ENCODE results near the gene BCL11A.

Gene BCL11A

DNA sequence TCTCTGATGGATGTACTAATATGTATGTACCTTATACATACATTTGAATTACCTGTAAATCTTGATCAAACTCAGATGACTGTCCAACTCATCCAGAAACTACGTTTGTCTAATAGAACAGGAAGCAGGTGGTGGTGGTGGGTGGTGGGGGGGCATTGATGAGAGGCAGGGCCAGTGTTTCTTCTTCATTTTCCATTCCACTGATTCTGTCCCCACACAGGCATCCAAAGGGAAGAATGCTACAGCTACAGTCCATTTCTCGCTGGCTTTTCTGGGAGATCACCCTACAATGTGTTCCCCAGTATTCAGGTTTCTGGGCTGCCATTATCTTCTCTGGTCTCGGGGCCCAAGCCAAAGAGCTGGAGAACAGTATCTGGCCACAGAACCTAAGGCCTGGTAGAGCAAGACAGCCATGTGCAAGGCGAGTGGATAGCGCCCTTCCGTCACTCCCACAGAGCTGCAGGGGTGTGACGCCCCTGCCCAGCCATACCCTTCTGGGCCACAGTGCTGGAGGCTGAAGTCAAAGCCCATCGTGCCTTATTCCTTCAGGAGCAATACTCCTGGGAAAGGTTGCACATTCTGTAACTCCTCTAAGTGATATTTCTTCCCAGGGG, 54.5 kb downstream of the BCL11A start:
- H2AK5ac ChIP-seq (ENCODE audit: low read depth, low read length) = no peak overlapping the region
- H2BK15ac ChIP-seq (ENCODE audit: low read length) = no peak overlapping the region
- WGBS, 2 donors (ENCODE audit: extremely low coverage in 2 of 2, insufficient read length in 2 of 2, insufficient replicate concordance in 1 of 2) = no CpG with 5 or more reads among the region's 8 CpGs
- no peak overlapping the region for H3K18ac ChIP-seq (ENCODE audit: low read length)
- no peak overlapping the region for H2BK12ac ChIP-seq (ENCODE audit: low read length)
- H4K8ac ChIP-seq (ENCODE audit: low read depth, low read length) = no peak overlapping the region
- H3K14ac ChIP-seq (ENCODE audit: low read length) = no peak overlapping the region
- DNase-seq (ENCODE audit: low spot score) = no peak
- no peak overlapping the region for H3K23ac ChIP-seq (ENCODE audit: low read depth, low read length, poor library complexity)
- no peaks in the 10 kb centered on the region for H3K79me1 ChIP-seq (ENCODE audit: low read depth, low read length)
- peaks cover 0 to 9% of the 10 kb centered on the region in 2 donors for H3K4me1 ChIP-seq (ENCODE audit: control insufficient read depth in 2 of 2, insufficient read depth in 1 of 2, low read depth in 1 of 2, low read length in 2 of 2)
- no peak overlapping the region for H2BK5ac ChIP-seq (ENCODE audit: low read length)
- no peak overlapping the region for H3K27ac ChIP-seq (replicated peaks; ENCODE audit: low read length)
- no peaks in the 10 kb centered on the region for H3K27me3 ChIP-seq (ENCODE audit: control insufficient read depth in 3 of 3, insufficient read depth in 3 of 3, low read depth in 1 of 3, low read length in 3 of 3)
- no peaks in the 10 kb centered on the region for H3K9me3 ChIP-seq (replicated peaks in 1 of 2; ENCODE audit: control insufficient read depth in 2 of 2, insufficient read depth in 1 of 2, low read depth in 1 of 2, low read length in 2 of 2)
- no peak overlapping the region for H3K9ac ChIP-seq (ENCODE audit: low read depth, low read length, poor library complexity)
- H3K36me3 ChIP-seq (replicated peaks in 1 of 2; ENCODE audit: control insufficient read depth in 2 of 2, insufficient read depth in 2 of 2, low read length in 2 of 2) = no peaks in the 10 kb centered on the region
- no peak overlapping the region for H2BK120ac ChIP-seq (ENCODE audit: low read depth, low read length)
- H2AFZ ChIP-seq (ENCODE audit: low read length) = no peak overlapping the region
- no peak overlapping the region for H3K4me3 ChIP-seq (ENCODE audit: low read length in 2 of 2)
- H4K91ac ChIP-seq (ENCODE audit: low read depth, low read length, poor library complexity) = no peak overlapping the region
- no peak overlapping the region for H3K4ac ChIP-seq (ENCODE audit: low read length)
- H3K4me2 ChIP-seq (ENCODE audit: insufficient read depth, low read length, poor library complexity, severe bottlenecking) = no peak overlapping the region

DNA sequence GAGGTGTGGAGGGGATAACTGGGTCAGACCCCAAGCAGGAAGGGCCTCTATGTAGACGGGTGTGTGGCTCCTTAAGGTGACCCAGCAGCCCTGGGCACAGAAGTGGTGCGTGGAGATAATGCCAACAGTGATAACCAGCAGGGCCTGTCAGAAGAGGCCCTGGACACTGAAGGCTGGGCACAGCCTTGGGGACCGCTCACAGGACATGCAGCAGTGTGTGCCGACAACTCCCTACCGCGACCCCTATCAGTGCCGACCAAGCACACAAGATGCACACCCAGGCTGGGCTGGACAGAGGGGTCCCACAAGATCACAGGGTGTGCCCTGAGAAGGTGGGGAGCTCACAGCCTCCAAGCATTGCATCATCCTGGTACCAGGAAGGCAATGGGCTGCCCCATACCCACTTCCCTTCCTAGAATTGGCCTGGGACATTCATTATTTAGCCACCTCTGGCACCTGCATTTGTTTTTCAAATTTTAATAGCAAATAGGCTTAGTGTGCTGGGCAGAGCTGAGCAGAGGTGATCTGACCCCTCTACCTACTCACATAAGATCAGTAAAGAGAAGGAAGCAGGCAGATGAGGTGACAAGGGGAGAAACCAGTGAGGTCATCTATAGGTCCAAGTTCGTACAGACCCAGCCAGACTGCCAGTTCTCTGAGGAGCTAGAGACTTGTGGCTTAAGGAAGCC, 55.2 kb downstream of the BCL11A start:
- H3K4me3 ChIP-seq (ENCODE audit: low read length in 2 of 2) = no peak overlapping the region
- no peak overlapping the region for H3K14ac ChIP-seq (ENCODE audit: low read length)
- no peak overlapping the region for H2AFZ ChIP-seq (ENCODE audit: low read length)
- no peak overlapping the region for H2BK15ac ChIP-seq (ENCODE audit: low read length)
- no peaks in the 10 kb centered on the region for H3K36me3 ChIP-seq (replicated peaks in 1 of 2; ENCODE audit: control insufficient read depth in 2 of 2, insufficient read depth in 2 of 2, low read length in 2 of 2)
- no peak overlapping the region for H2BK5ac ChIP-seq (ENCODE audit: low read length)
- DNase-seq (ENCODE audit: low spot score) = no peak
- no peak overlapping the region for H3K23ac ChIP-seq (ENCODE audit: low read depth, low read length, poor library complexity)
- H3K18ac ChIP-seq (ENCODE audit: low read length) = peak overlapping the region; percentile 35
- H4K91ac ChIP-seq (ENCODE audit: low read depth, low read length, poor library complexity) = no peak overlapping the region
- no peaks in the 10 kb centered on the region for H3K9me3 ChIP-seq (replicated peaks in 1 of 2; ENCODE audit: control insufficient read depth in 2 of 2, insufficient read depth in 1 of 2, low read depth in 1 of 2, low read length in 2 of 2)
- WGBS, 2 donors (ENCODE audit: extremely low coverage in 2 of 2, insufficient read length in 2 of 2, insufficient replicate concordance in 1 of 2) = no CpG with 5 or more reads among the region's 8 CpGs
- H3K4me2 ChIP-seq (ENCODE audit: insufficient read depth, low read length, poor library complexity, severe bottlenecking) = no peak overlapping the region
- no peak overlapping the region for H3K4ac ChIP-seq (ENCODE audit: low read length)
- H3K27ac ChIP-seq (replicated peaks; ENCODE audit: low read length) = no peak overlapping the region
- H2AK5ac ChIP-seq (ENCODE audit: low read depth, low read length) = peak overlapping the region; percentile 40
- H3K79me1 ChIP-seq (ENCODE audit: low read depth, low read length) = no peaks in the 10 kb centered on the region
- no peak overlapping the region for H3K9ac ChIP-seq (ENCODE audit: low read depth, low read length, poor library complexity)
- H2BK120ac ChIP-seq (ENCODE audit: low read depth, low read length) = no peak overlapping the region
- no peak overlapping the region for H4K8ac ChIP-seq (ENCODE audit: low read depth, low read length)
- peak overlapping the region; percentile 12 for H2BK12ac ChIP-seq (ENCODE audit: low read length)
- H3K4me1 ChIP-seq (ENCODE audit: control insufficient read depth in 2 of 2, insufficient read depth in 1 of 2, low read depth in 1 of 2, low read length in 2 of 2) = peaks cover 0 to 11% of the 10 kb centered on the region in 2 donors
- H3K27me3 ChIP-seq (ENCODE audit: control insufficient read depth in 3 of 3, insufficient read depth in 3 of 3, low read depth in 1 of 3, low read length in 3 of 3) = no peaks in the 10 kb centered on the region

DNA sequence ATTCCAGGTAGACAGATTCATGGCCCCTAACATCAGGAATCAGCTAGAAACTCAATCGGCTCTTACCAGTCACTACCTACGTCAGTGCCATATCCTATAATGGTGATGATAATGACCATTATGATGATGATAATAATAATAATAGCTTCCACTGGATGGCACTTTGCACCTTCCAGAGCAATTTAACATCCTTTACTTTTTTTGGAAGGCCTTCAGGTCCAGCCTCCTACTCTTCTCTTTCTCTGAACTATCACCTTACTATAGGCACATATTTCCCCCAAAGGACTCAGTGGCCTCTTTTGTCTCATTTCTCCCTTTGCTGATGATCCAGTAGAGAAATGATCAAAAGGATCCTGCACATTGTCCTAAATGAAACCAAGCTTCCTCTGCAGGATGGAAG, 56.0 kb downstream of the BCL11A start:
- Histone ChIP-seq H3K4ac (ENCODE audit: low read length) (no peak overlapping the region), H3K18ac (ENCODE audit: low read length) (peak overlapping the region; percentile 56), H2BK12ac (ENCODE audit: low read length) (no peak overlapping the region), H2BK120ac (ENCODE audit: low read depth, low read length) (no peak overlapping the region), H4K91ac (ENCODE audit: low read depth, low read length, poor library complexity) (no peak overlapping the region), H2AK5ac (ENCODE audit: low read depth, low read length) (peak overlapping the region; percentile 40), H3K4me2 (ENCODE audit: insufficient read depth, low read length, poor library complexity, severe bottlenecking) (no peak overlapping the region), H2BK5ac (ENCODE audit: low read length) (no peak overlapping the region), H3K4me3 (ENCODE audit: low read length in 2 of 2) (no peak overlapping the region), H3K27me3 (ENCODE audit: control insufficient read depth in 3 of 3, insufficient read depth in 3 of 3, low read depth in 1 of 3, low read length in 3 of 3) (no peaks in the 10 kb centered on the region), H4K8ac (ENCODE audit: low read depth, low read length) (no peak overlapping the region), H3K79me1 (ENCODE audit: low read depth, low read length) (no peaks in the 10 kb centered on the region), H3K9ac (ENCODE audit: low read depth, low read length, poor library complexity) (no peak overlapping the region), H3K23ac (ENCODE audit: low read depth, low read length, poor library complexity) (no peak overlapping the region), H3K9me3 (replicated peaks in 1 of 2; ENCODE audit: control insufficient read depth in 2 of 2, insufficient read depth in 1 of 2, low read depth in 1 of 2, low read length in 2 of 2) (no peaks in the 10 kb centered on the region), H3K4me1 (ENCODE audit: control insufficient read depth in 2 of 2, insufficient read depth in 1 of 2, low read depth in 1 of 2, low read length in 2 of 2) (peaks cover 0 to 11% of the 10 kb centered on the region in 2 donors), H3K36me3 (replicated peaks in 1 of 2; ENCODE audit: control insufficient read depth in 2 of 2, insufficient read depth in 2 of 2, low read length in 2 of 2) (no peaks in the 10 kb centered on the region), H3K27ac (replicated peaks; ENCODE audit: low read length) (no peak overlapping the region), H2AFZ (ENCODE audit: low read length) (no peak overlapping the region), H2BK15ac (ENCODE audit: low read length) (no peak overlapping the region), H3K14ac (ENCODE audit: low read length) (no peak overlapping the region)
- DNase-seq (ENCODE audit: low spot score) = no peak
- no CpG with 5 or more reads among the region's 2 CpGs for WGBS, 2 donors (ENCODE audit: extremely low coverage in 2 of 2, insufficient read length in 2 of 2, insufficient replicate concordance in 1 of 2)

DNA sequence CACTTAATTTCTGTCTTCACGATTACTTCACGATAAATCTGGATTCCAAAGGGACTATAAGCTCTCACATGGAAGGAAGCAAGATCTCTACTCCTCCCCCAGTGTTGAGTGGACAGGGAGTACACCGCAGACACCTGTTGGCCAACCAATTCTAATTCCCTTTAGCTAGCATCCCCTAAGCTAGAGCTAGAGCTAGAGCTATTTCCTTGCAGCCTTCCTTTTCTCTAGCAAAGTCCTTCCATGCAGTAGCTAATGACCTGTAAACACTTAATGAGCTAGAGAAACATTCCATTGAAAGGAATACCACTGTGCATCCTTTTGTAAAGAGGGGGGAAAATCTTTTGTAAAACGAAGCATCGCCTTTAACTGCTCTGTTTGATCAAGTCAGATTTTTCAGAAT, 56.5 kb downstream of the BCL11A start:
- DNase-seq (ENCODE audit: low spot score) = peak; percentile 23
- Histone ChIP-seq H3K18ac (ENCODE audit: low read length) (no peak overlapping the region), H4K8ac (ENCODE audit: low read depth, low read length) (no peak overlapping the region), H3K4me2 (ENCODE audit: insufficient read depth, low read length, poor library complexity, severe bottlenecking) (no peak overlapping the region), H2BK12ac (ENCODE audit: low read length) (no peak overlapping the region), H2AFZ (ENCODE audit: low read length) (no peak overlapping the region), H2BK120ac (ENCODE audit: low read depth, low read length) (no peak overlapping the region), H3K9ac (ENCODE audit: low read depth, low read length, poor library complexity) (no peak overlapping the region), H2BK15ac (ENCODE audit: low read length) (no peak overlapping the region), H3K27ac (replicated peaks; ENCODE audit: low read length) (no peak overlapping the region), H4K91ac (ENCODE audit: low read depth, low read length, poor library complexity) (no peak overlapping the region), H3K4ac (ENCODE audit: low read length) (no peak overlapping the region), H3K27me3 (ENCODE audit: control insufficient read depth in 3 of 3, insufficient read depth in 3 of 3, low read depth in 1 of 3, low read length in 3 of 3) (no peaks in the 10 kb centered on the region), H3K4me3 (ENCODE audit: low read length in 2 of 2) (no peak overlapping the region), H3K9me3 (replicated peaks in 1 of 2; ENCODE audit: control insufficient read depth in 2 of 2, insufficient read depth in 1 of 2, low read depth in 1 of 2, low read length in 2 of 2) (no peaks in the 10 kb centered on the region), H2BK5ac (ENCODE audit: low read length) (no peak overlapping the region), H3K14ac (ENCODE audit: low read length) (no peak overlapping the region), H3K79me1 (ENCODE audit: low read depth, low read length) (no peaks in the 10 kb centered on the region), H3K36me3 (replicated peaks in 1 of 2; ENCODE audit: control insufficient read depth in 2 of 2, insufficient read depth in 2 of 2, low read length in 2 of 2) (no peaks in the 10 kb centered on the region), H3K23ac (ENCODE audit: low read depth, low read length, poor library complexity) (no peak overlapping the region), H2AK5ac (ENCODE audit: low read depth, low read length) (no peak overlapping the region), H3K4me1 (ENCODE audit: control insufficient read depth in 2 of 2, insufficient read depth in 1 of 2, low read depth in 1 of 2, low read length in 2 of 2) (peaks cover 0 to 11% of the 10 kb centered on the region in 2 donors)
- WGBS, 2 donors (ENCODE audit: extremely low coverage in 2 of 2, insufficient read length in 2 of 2, insufficient replicate concordance in 1 of 2) = no CpG with 5 or more reads among the region's 5 CpGs
